Transverse colon (tissue), 3 donors: Measurements from ENCODE around the gene AGBL5.

Source experiments
- CTCF ChIP-seq, 5 experiments: fragments of 200-600 bp in 3 of 5; fragments of 450-650 bp in 2 of 5; sonication (generic) in 3 of 5; IDR thresholded peaks; 1 replicate in 2 of 5; 2 replicates in 3 of 5; pipeline ENCODE4 v1.5.1; 2016 to 2017; ENCODE audit warnings: antibody characterized with exemption in 5 of 5, inconsistent platforms in 3 of 5, mild to moderate bottlenecking in 2 of 5, moderate library complexity in 1 of 5
- EP300 ChIP-seq: sonication (generic); formaldehyde crosslinking; IDR thresholded peaks from one replicate; pipeline ENCODE4 v1.6.1; 2017; ENCODE audit warnings: antibody characterized with exemption, low read depth

GRCh38 chr2:27025281-27025800, 26.1 kb upstream of the AGBL5 start:
- TF ChIP-seq CTCF (IDR thresholded peaks at IDR 0.05) (no peak), EP300 (no peak)
